Measurements from ENCODE around the gene ADAM17. TPM values are rescaled to one million over a fixed set of nuclear protein-coding genes. Genes with fewer than 3 reads are reported as not detected.
"Not testable (repeated sequence)": the region's sequence is repeated elsewhere in the genome, so short reads cannot be mapped to it uniquely, and the experiment has no call there.

Gene ADAM17
- total and polyA plus RNA-seq, 9 donors, result 20.0 to 31.4 (median 25.4) TPM

- H3K9me3 ChIP-seq (replicated peaks; ENCODE audit: control insufficient read depth, low read depth, low read length), result no peaks in the 10 kb centered on the region
- H3K4me1 ChIP-seq (ENCODE audit: control insufficient read depth, insufficient read depth, low read length), result no peaks in the 10 kb centered on the region
- 83% methylated on average over 1 of the region's 4 CpGs for WGBS (ENCODE audit: insufficient coverage)
- H3K4me3 ChIP-seq (ENCODE audit: low read length), result no peak overlapping the region
- H3K27me3 ChIP-seq (ENCODE audit: control insufficient read depth, insufficient read depth, low read length), result no peaks in the 10 kb centered on the region
- H3K36me3 ChIP-seq (ENCODE audit: control insufficient read depth, insufficient read depth, low read length), result no peaks in the 10 kb centered on the region
- H3K27ac ChIP-seq (ENCODE audit: low read length), result no peak overlapping the region
- DNase-seq, result no peak
Observed at GRCh38 chr2:9570182-9571060, 14.8 kb upstream of the ADAM17 start.

- H3K9me3 ChIP-seq (replicated peaks; ENCODE audit: control insufficient read depth, low read depth, low read length), result no peaks in the 10 kb centered on the region
- H3K27ac ChIP-seq (ENCODE audit: low read length), result no peak overlapping the region
- no peak overlapping the region for H3K4me3 ChIP-seq (ENCODE audit: low read length)
- no peaks in the 10 kb centered on the region for H3K27me3 ChIP-seq (ENCODE audit: control insufficient read depth, insufficient read depth, low read length)
- peak; percentile 85 for DNase-seq
- no peaks in the 10 kb centered on the region for H3K4me1 ChIP-seq (ENCODE audit: control insufficient read depth, insufficient read depth, low read length)
- no peaks in the 10 kb centered on the region for H3K36me3 ChIP-seq (ENCODE audit: control insufficient read depth, insufficient read depth, low read length)
- WGBS (ENCODE audit: insufficient coverage), result 45% methylated on average over 4 of the region's 11 CpGs
Observed at GRCh38 chr2:9565436-9566153, 10.0 kb upstream of the ADAM17 start.

GRCh38 chr2:9560628-9561027, 5.0 kb upstream of the ADAM17 start:
- H3K9me3 ChIP-seq (replicated peaks; ENCODE audit: control insufficient read depth, low read depth, low read length), result no peaks in the 10 kb centered on the region
- H3K36me3 ChIP-seq (ENCODE audit: control insufficient read depth, insufficient read depth, low read length), result peaks cover 2% of the 10 kb centered on the region
- peaks cover 2% of the 10 kb centered on the region for H3K4me1 ChIP-seq (ENCODE audit: control insufficient read depth, insufficient read depth, low read length)
- H3K4me3 ChIP-seq (ENCODE audit: low read length), result no peak overlapping the region
- no peak overlapping the region for H3K27ac ChIP-seq (ENCODE audit: low read length)
- no CpG with 5 or more reads among the region's 2 CpGs for WGBS (ENCODE audit: insufficient coverage)
- H3K27me3 ChIP-seq (ENCODE audit: control insufficient read depth, insufficient read depth, low read length), result no peaks in the 10 kb centered on the region
- DNase-seq, result no peak

GRCh38 chr2:9558948-9559381, 3.3 kb upstream of the ADAM17 start:
- peak; percentile 56 for DNase-seq
- Histone ChIP-seq H3K27ac (ENCODE audit: low read length) (peak overlapping the region; percentile 35), H3K4me3 (ENCODE audit: low read length) (no peak overlapping the region), H3K36me3 (ENCODE audit: control insufficient read depth, insufficient read depth, low read length) (peaks cover 2% of the 10 kb centered on the region), H3K4me1 (ENCODE audit: control insufficient read depth, insufficient read depth, low read length) (peaks cover 4% of the 10 kb centered on the region), H3K9me3 (replicated peaks; ENCODE audit: control insufficient read depth, low read depth, low read length) (no peaks in the 10 kb centered on the region), H3K27me3 (ENCODE audit: control insufficient read depth, insufficient read depth, low read length) (no peaks in the 10 kb centered on the region)
- 67% methylated on average over 1 of the region's 1 CpG for WGBS (ENCODE audit: insufficient coverage)

- Histone ChIP-seq H3K4me1 (ENCODE audit: control insufficient read depth, insufficient read depth, low read length) (peaks cover 4% of the 10 kb centered on the region), H3K36me3 (ENCODE audit: control insufficient read depth, insufficient read depth, low read length) (peaks cover 2% of the 10 kb centered on the region), H3K4me3 (ENCODE audit: low read length) (peak overlapping the region; percentile 86), H3K27ac (ENCODE audit: low read length) (peak overlapping the region; percentile 99), H3K27me3 (ENCODE audit: control insufficient read depth, insufficient read depth, low read length) (no peaks in the 10 kb centered on the region), H3K9me3 (replicated peaks; ENCODE audit: control insufficient read depth, low read depth, low read length) (no peaks in the 10 kb centered on the region)
- no peak for DNase-seq
- WGBS (ENCODE audit: insufficient coverage), result 0% methylated on average over 26 of the region's 32 CpGs
Observed at GRCh38 chr2:9556121-9556743, 602 bp upstream of the ADAM17 start.

GRCh38 chr2:9554921-9555296, 721 bp downstream of the ADAM17 start:
- H3K4me1 ChIP-seq (ENCODE audit: control insufficient read depth, insufficient read depth, low read length), result peaks cover 4% of the 10 kb centered on the region
- peak overlapping the region; percentile 100 for H3K27ac ChIP-seq (ENCODE audit: low read length)
- no peaks in the 10 kb centered on the region for H3K9me3 ChIP-seq (replicated peaks; ENCODE audit: control insufficient read depth, low read depth, low read length)
- no peaks in the 10 kb centered on the region for H3K27me3 ChIP-seq (ENCODE audit: control insufficient read depth, insufficient read depth, low read length)
- peak overlapping the region; percentile 86 for H3K4me3 ChIP-seq (ENCODE audit: low read length)
- peaks cover 2% of the 10 kb centered on the region for H3K36me3 ChIP-seq (ENCODE audit: control insufficient read depth, insufficient read depth, low read length)
- WGBS (ENCODE audit: insufficient coverage), result 0% methylated on average over 9 of the region's 9 CpGs
- DNase-seq, result peak; percentile 92

GRCh38 chr2:9552219-9553178, 3.1 kb downstream of the ADAM17 start:
- H3K27ac ChIP-seq (ENCODE audit: low read length), result no peak overlapping the region
- H3K4me3 ChIP-seq (ENCODE audit: low read length), result no peak overlapping the region
- peak; percentile 41 for DNase-seq
- H3K9me3 ChIP-seq (replicated peaks; ENCODE audit: control insufficient read depth, low read depth, low read length), result no peaks in the 10 kb centered on the region
- H3K4me1 ChIP-seq (ENCODE audit: control insufficient read depth, insufficient read depth, low read length), result peaks cover 3% of the 10 kb centered on the region
- no peaks in the 10 kb centered on the region for H3K27me3 ChIP-seq (ENCODE audit: control insufficient read depth, insufficient read depth, low read length)
- no peaks in the 10 kb centered on the region for H3K36me3 ChIP-seq (ENCODE audit: control insufficient read depth, insufficient read depth, low read length)
- no CpG with 5 or more reads among the region's 2 CpGs for WGBS (ENCODE audit: insufficient coverage)

- H3K36me3 ChIP-seq (ENCODE audit: control insufficient read depth, insufficient read depth, low read length); H3K27ac ChIP-seq (ENCODE audit: low read length); DNase-seq; H3K27me3 ChIP-seq (ENCODE audit: control insufficient read depth, insufficient read depth, low read length); H3K4me1 ChIP-seq (ENCODE audit: control insufficient read depth, insufficient read depth, low read length); H3K9me3 ChIP-seq (replicated peaks; ENCODE audit: control insufficient read depth, low read depth, low read length); H3K4me3 ChIP-seq (ENCODE audit: low read length): not testable (repeated sequence)
- WGBS (ENCODE audit: insufficient coverage), result 100% methylated on average over 2 of the region's 7 CpGs
Observed at GRCh38 chr2:9550859-9551391, 4.7 kb downstream of the ADAM17 start.

GRCh38 chr2:9549420-9549819, 6.2 kb downstream of the ADAM17 start:
- Histone ChIP-seq H3K4me3 (ENCODE audit: low read length) (no peak overlapping the region), H3K4me1 (ENCODE audit: control insufficient read depth, insufficient read depth, low read length) (no peaks in the 10 kb centered on the region), H3K27ac (ENCODE audit: low read length) (no peak overlapping the region), H3K9me3 (replicated peaks; ENCODE audit: control insufficient read depth, low read depth, low read length) (no peaks in the 10 kb centered on the region), H3K36me3 (ENCODE audit: control insufficient read depth, insufficient read depth, low read length) (no peaks in the 10 kb centered on the region), H3K27me3 (ENCODE audit: control insufficient read depth, insufficient read depth, low read length) (no peaks in the 10 kb centered on the region)
- 97% methylated on average over 5 of the region's 9 CpGs for WGBS (ENCODE audit: insufficient coverage)
- DNase-seq, result no peak
